ENCODE data around the gene C2CD2L. TPM values are rescaled to one million over a fixed set of nuclear protein-coding genes. Genes with fewer than 3 reads are reported as not detected.

The C2CD2L gene
- total and polyA plus RNA-seq, 2 of the 13 experiments (the other 11 are each of a cell fraction or from before 2014, with no cell fraction given) = 3.7 to 5.5 TPM

DNA sequence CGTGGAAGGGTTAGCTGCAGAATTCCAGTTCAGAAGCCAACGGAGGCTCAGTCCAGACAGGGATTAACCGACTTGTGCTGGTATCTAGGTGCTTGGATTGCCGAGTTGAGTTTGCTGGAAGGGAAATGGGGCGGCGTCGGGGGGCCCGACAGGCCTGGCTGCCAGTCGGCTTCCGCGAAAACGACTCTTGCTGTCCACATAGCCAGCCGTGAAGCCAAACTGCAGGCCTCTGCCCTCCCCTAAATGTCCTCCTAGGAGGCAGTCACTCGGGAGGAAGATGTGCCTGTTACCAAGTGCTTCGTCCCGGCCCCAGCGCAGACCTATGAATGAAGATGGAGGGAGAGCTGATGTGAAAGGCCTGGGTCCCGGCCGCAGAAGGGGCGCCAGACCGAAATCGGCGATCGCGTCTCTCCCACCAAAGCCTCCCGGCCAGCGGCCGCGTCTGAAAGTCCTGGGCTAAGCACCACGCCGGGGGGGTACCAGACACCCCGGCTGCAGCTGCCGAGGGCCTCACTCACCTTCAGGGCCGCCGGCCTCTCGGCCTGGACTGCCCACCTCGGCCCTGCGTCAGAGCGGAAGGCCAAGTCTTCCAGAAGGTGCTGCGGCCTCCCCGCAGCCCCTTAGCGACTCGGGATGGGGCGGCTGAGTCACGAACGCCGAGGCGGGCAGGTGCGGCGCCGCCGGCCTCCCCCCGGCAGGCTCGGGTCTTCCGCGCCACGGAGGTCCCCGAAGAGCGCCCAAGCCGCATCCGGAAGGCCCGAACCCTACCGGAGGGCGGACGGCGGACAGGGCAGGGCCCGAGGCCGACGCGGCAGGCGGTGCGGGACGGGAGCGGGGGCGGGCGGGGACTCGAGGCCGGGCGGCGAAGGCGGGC lies 13.0 kb upstream of the C2CD2L start:
- H3K27me3 ChIP-seq (ENCODE audit: control insufficient read depth in 1 of 2, insufficient read depth in 2 of 2, low read length in 2 of 2) = no peaks in the 10 kb centered on the region
- DNase-seq (ENCODE audit: low spot score) (no peak), FAIRE-seq (no peak), ATAC-seq (peak; percentile 5)
- in situ Hi-C loops (cut with HindIII; ENCODE audit: extremely low pct_ligation_motif_present, low pct_unique_long_range_greater_than_20kb) = no loop called here
- ChIA-PET POLR2A (interaction anchor here (0.7 to 3.1 kb wide), 23 partner anchors 8 to 275 kb away, joined by 3 to 109 read pairs (median 5); partner anchors contain the start of genes C2CD2L, DPAGT1, HINFP and HMBS), CTCF (ENCODE audit: low intra/inter-chr PET ratio, low total read pairs) (no interaction called here)
- H3K4me3 ChIP-seq (replicated peaks in 1 of 3; ENCODE audit: insufficient read depth in 1 of 3, low read depth in 2 of 3, low read length in 3 of 3) = peak overlapping the region; percentile 78 to 93 (median 91)
- H3K27ac ChIP-seq (ENCODE audit: extremely low read length, insufficient read depth, low read length) = peak overlapping the region; percentile 78
- under 1% methylated on average over 23 of the region's 81 CpGs for WGBS (ENCODE audit: low lambda C conversion rate)
- H3K9ac ChIP-seq (ENCODE audit: insufficient read depth, low read depth, low read length) = peak overlapping the region; percentile 93
- intact Hi-C loops (cut with micrococcal nuclease; ENCODE audit: unreplicated experiment) = loop anchor here (2.0 kb wide), 4 partner anchors 29 to 63 kb away; partner anchors contain the start of genes HYOU1 and SLC37A4
- no peak overlapping the region for H2AFZ ChIP-seq (ENCODE audit: low read length)
- peaks cover 31% of the 10 kb centered on the region for H3K79me2 ChIP-seq (ENCODE audit: insufficient read depth, low read length)
- BruUV-seq (replicated peaks) = no TSS peak
- peaks cover 16% of the 10 kb centered on the region for H4K20me1 ChIP-seq (ENCODE audit: insufficient read depth, low read length)
- H3K4me2 ChIP-seq (ENCODE audit: low read depth, low read length) = peak overlapping the region; percentile 85
- H3K4me1 ChIP-seq (ENCODE audit: insufficient read depth, low read length) = peaks cover 38% of the 10 kb centered on the region
- H3K36me3 ChIP-seq (replicated peaks in 1 of 2; ENCODE audit: control insufficient read depth in 1 of 2, insufficient read depth in 2 of 2, low read length in 2 of 2) = peaks cover 10 to 38% of the 10 kb centered on the region in 2 experiments; a peak in 4 of 5 replicates
- no peaks in the 10 kb centered on the region for H3K9me3 ChIP-seq (ENCODE audit: low read length)
- TF ChIP-seq ZNF749 (CRISPR knock-in tag; IDR thresholded peaks at IDR 0.05; ENCODE audit: borderline replicate concordance) = no peak
- TF ChIP-seq ZNF138 (CRISPR knock-in tag; IDR thresholded peaks at IDR 0.05; ENCODE audit: low read depth) = no peak
- no peak for TF ChIP-seq ONECUT2 (CRISPR knock-in tag; IDR thresholded peaks at IDR 0.05)
- TF ChIP-seq PHF5A (CRISPR knock-in tag; IDR thresholded peaks at IDR 0.05; ENCODE audit: low read depth, unreplicated experiment) = no peak
- TF ChIP-seq ZSCAN20 (CRISPR knock-in tag; IDR thresholded peaks at IDR 0.05; ENCODE audit: borderline replicate concordance) = no peak
- 0 out of 2 replicates have a peak, but pooled peaks have one; percentile 42 for TF ChIP-seq TMF1 (CRISPR knock-in tag; IDR thresholded peaks at IDR 0.05; ENCODE audit: low read depth)
- no peak for TF ChIP-seq GTF2F1 (IDR thresholded peaks at IDR 0.05; ENCODE audit: low read length)
- TF ChIP-seq HCFC1 (IDR thresholded peaks at IDR 0.05; ENCODE audit: low read depth, low read length) = no peak
- TF ChIP-seq KDM5B (CRISPR knock-in tag; IDR thresholded peaks at IDR 0.05; ENCODE audit: borderline replicate concordance) = no peak
- TF ChIP-seq, protein P1, sequence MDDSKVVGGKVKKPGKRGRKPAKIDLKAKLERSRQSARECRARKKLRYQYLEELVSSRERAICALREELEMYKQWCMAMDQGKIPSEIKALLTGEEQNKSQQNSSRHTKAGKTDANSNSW (CRISPR knock-in tag; IDR thresholded peaks at IDR 0.05; ENCODE audit: borderline replicate concordance) = no peak
- 0 out of 2 replicates have a peak, but pooled peaks have one; percentile 64 for TF ChIP-seq PAF1 (CRISPR knock-in tag; IDR thresholded peaks at IDR 0.05)
- no peak for TF ChIP-seq PHF20 (CRISPR knock-in tag; IDR thresholded peaks at IDR 0.05)
- TF ChIP-seq, protein P2, sequence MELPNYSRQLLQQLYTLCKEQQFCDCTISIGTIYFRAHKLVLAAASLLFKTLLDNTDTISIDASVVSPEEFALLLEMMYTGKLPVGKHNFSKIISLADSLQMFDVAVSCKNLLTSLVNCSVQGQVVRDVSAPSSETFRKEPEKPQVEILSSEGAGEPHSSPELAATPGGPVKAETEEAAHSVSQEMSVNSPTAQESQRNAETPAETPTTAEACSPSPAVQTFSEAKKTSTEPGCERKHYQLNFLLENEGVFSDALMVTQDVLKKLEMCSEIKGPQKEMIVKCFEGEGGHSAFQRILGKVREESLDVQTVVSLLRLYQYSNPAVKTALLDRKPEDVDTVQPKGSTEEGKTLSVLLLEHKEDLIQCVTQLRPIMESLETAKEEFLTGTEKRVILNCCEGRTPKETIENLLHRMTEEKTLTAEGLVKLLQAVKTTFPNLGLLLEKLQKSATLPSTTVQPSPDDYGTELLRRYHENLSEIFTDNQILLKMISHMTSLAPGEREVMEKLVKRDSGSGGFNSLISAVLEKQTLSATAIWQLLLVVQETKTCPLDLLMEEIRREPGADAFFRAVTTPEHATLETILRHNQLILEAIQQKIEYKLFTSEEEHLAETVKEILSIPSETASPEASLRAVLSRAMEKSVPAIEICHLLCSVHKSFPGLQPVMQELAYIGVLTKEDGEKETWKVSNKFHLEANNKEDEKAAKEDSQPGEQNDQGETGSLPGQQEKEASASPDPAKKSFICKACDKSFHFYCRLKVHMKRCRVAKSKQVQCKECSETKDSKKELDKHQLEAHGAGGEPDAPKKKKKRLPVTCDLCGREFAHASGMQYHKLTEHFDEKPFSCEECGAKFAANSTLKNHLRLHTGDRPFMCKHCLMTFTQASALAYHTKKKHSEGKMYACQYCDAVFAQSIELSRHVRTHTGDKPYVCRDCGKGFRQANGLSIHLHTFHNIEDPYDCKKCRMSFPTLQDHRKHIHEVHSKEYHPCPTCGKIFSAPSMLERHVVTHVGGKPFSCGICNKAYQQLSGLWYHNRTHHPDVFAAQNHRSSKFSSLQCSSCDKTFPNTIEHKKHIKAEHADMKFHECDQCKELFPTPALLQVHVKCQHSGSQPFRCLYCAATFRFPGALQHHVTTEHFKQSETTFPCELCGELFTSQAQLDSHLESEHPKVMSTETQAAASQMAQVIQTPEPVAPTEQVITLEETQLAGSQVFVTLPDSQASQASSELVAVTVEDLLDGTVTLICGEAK (IDR thresholded peaks at IDR 0.05) = no peak
- TF ChIP-seq, protein P2 (CRISPR knock-in tag; IDR thresholded peaks at IDR 0.05) = no peak
- no peak for TF ChIP-seq ZNF317 (CRISPR knock-in tag; IDR thresholded peaks at IDR 0.05)

All from HepG2 (cell line).